Lung (tissue), 12 donors: ENCODE data around the gene TDRD7. TPM values are rescaled to one million over a fixed set of nuclear protein-coding genes. Genes with fewer than 3 reads are reported as not detected.

ENCODE experiments used
- ATAC-seq: fragments of 200-7000 bp; cut with Tn5 transposase; one replicate; pipeline ENCODE4 v1.9.1; 2020; ENCODE audit warnings: moderate number of reproducible peaks; ENCODE audit not compliant: insufficient read depth, low FRiP score
- DNase-seq, 3 donors: peaks; one replicate each; pipeline ENCODE4 v3.0.0-alpha.2; 2013 to 2017
- H3K27ac ChIP-seq, 2 donors: one replicate each; pipeline ENCODE4 v1.5.1; 2013; ENCODE audit warnings: mild to moderate bottlenecking in 2 of 2, moderate library complexity in 2 of 2, control low read depth in 1 of 2, inconsistent platforms in 1 of 2, low read depth in 1 of 2, low read length in 1 of 2
- H3K27me3 ChIP-seq, 3 donors: one replicate each; pipeline ENCODE4 v1.5.1; 2013; ENCODE audit warnings: low read length in 2 of 3; ENCODE audit not compliant: control insufficient read depth in 3 of 3, insufficient read depth in 3 of 3
- H3K36me3 ChIP-seq, 4 donors: one replicate each; pipeline ENCODE4 v1.5.1; 2013; ENCODE audit warnings: low read length in 4 of 4, mild to moderate bottlenecking in 1 of 4, moderate library complexity in 1 of 4; ENCODE audit not compliant: control insufficient read depth in 4 of 4, insufficient read depth in 4 of 4
- H3K4me1 ChIP-seq, 5 donors: one replicate each; pipeline ENCODE4 v1.5.1; 2013; ENCODE audit warnings: low read length in 5 of 5, mild to moderate bottlenecking in 2 of 5, moderate library complexity in 1 of 5; ENCODE audit not compliant: control insufficient read depth in 5 of 5, insufficient read depth in 5 of 5
- H3K4me3 ChIP-seq: one replicate; pipeline ENCODE4 v1.5.1; 2013; ENCODE audit warnings: mild to moderate bottlenecking, control low read depth, moderate library complexity
- H3K9ac ChIP-seq, 2 donors: one replicate each; pipeline ENCODE4 v1.5.1; 2013; ENCODE audit warnings: low read length in 2 of 2, control low read depth in 1 of 2; ENCODE audit not compliant: insufficient read depth in 1 of 2
- H3K9me3 ChIP-seq, 4 donors: one replicate each; pipeline ENCODE4 v1.5.1; 2013; ENCODE audit warnings: low read length in 3 of 4, mild to moderate bottlenecking in 1 of 4, moderate library complexity in 1 of 4; ENCODE audit not compliant: control insufficient read depth in 4 of 4, insufficient read depth in 3 of 4
- CTCF ChIP-seq: IDR thresholded peaks from 2 replicates; pipeline ENCODE4 v1.5.1; 2012; ENCODE audit warnings: mild to moderate bottlenecking; ENCODE audit errors: control extremely low read depth, extremely low read depth
- WGBS, 2 donors: extraction: QIAGEN DNeasy Blood & Tissue Kit; methylation state at CpG; one replicate each; pipeline ENCODE4 v1.1.7; 2013; 5-methylcytosine and 5-hydroxymethylcytosine counted together
- polyA plus RNA-seq, 2 donors: library from polyadenylated mRNA; stranded (reverse); fragments of 200-250 nt; gene quantifications; one replicate each; pipeline ENCODE4 v1.2.1, GENCODE V29; 2013
- total RNA-seq, 2 donors: library from RNA; depleted of rRNA in 1 of 2; stranded (reverse); fragments of >200 nt in 1 of 2; gene quantifications; one replicate each; pipeline ENCODE4 v1.2.1, GENCODE V29; 2014 to 2021
- donor health status: control.
- donor health status: control.
- donor health status: Bipolar disorder and iron deficiency.
- donor health status: healthy.
- donor health status: DM: yes; HTN: yes; CAD: no.

The TDRD7 gene
- total and polyA plus RNA-seq, 4 donors, result 6.8 to 13.3 (median 11.7) TPM

GRCh38 chr9:97525451-97525850, 113.6 kb downstream of the TDRD7 start:
- WGBS, 2 donors, result 73 to 82% methylated on average over 2 of the region's 2 CpGs

GRCh38 chr9:97526895-97527575, 115.1 kb downstream of the TDRD7 start:
- 92% methylated on average over 7 of the region's 7 CpGs for WGBS, 2 donors
- TF ChIP-seq CTCF, result no peak
- ATAC-seq, result no peak

More at GRCh38 chr9:97525451-97525850, 113.6 kb downstream of the TDRD7 start:
- no peak overlapping the region for H3K27ac ChIP-seq
- ATAC-seq, result no peak
- no peaks in the 10 kb centered on the region for H3K27me3 ChIP-seq
- peaks cover 0 to 3% (median 1%) of the 10 kb centered on the region in 4 donors for H3K36me3 ChIP-seq
- no peak overlapping the region for H3K9ac ChIP-seq
- H3K4me3 ChIP-seq, result no peak overlapping the region
- H3K4me1 ChIP-seq, result peaks cover 0 to 21% (median 0%) of the 10 kb centered on the region in 5 donors
- H3K9me3 ChIP-seq, result no peaks in the 10 kb centered on the region
- DNase-seq, result no peak
- no peak for TF ChIP-seq CTCF

DNA sequence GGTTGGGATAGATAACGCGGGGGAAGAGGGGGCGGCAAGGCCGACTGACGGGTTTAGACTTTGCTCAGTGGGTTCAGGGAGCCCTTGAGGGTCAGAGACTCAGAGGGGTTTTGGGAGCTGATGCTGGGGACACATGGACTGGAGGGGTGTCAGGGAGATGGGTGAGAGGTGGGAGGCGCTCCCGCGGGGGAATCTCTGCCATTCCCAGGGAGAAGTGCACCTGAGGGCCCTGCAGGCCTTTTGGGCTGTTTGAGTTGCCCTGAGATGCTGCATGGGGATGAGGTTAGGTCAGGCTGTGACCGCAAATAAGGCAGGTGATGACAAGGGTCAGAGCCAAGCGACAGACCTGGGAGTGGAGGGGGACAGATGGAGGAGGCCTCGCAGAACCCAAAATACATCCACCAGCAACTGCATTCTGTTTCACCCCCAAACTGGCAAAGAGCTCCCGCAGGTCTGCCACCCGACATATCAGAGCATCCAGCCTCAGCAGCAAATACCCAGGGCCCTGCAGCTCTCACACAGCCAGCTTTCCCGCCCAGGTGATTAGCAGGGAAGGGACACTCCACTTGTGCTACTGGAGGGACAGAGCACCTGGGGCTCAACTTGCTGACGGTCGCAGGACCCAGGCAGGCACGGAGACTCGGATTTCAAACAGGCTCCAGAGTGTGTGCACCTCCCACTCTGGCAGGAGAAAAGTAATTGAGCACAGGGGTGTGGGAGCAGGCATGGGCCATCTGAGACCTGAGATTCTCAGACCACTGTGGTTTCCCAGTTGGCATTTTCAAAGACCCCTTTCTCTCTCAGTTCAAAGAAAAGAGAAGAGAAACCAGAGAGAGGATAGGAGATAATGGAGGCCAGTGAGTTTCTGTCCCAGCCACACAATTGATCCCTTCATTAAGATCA, 116.0 kb downstream of the TDRD7 start:
- DNase-seq, result peak in 1 of 3 donors; percentile 17
- ATAC-seq, result no peak
- H3K27ac ChIP-seq, result peak overlapping the region; percentile 76 to 81

More at GRCh38 chr9:97526895-97527575, 115.1 kb downstream of the TDRD7 start:
- H3K9ac ChIP-seq, result no peak overlapping the region
- peaks cover 0 to 13% (median 0%) of the 10 kb centered on the region in 5 donors for H3K4me1 ChIP-seq
- H3K36me3 ChIP-seq, result peaks cover 0 to 3% (median 1%) of the 10 kb centered on the region in 4 donors
- H3K9me3 ChIP-seq, result no peaks in the 10 kb centered on the region
- DNase-seq, result no peak
- no peak overlapping the region for H3K4me3 ChIP-seq
- peak overlapping the region; percentile 3 to 81 for H3K27ac ChIP-seq
- no peaks in the 10 kb centered on the region for H3K27me3 ChIP-seq

More for the DNA sequence above, 116.0 kb downstream of the TDRD7 start:
- peaks cover 0 to 12% (median 0%) of the 10 kb centered on the region in 5 donors for H3K4me1 ChIP-seq
- H3K36me3 ChIP-seq, result peaks cover 0 to 3% (median 1%) of the 10 kb centered on the region in 4 donors
- no peak overlapping the region for H3K9ac ChIP-seq
- WGBS, 2 donors, result 84 to 93% methylated on average over 18 of the region's 18 CpGs
- H3K9me3 ChIP-seq, result no peaks in the 10 kb centered on the region
- no peak for TF ChIP-seq CTCF
- no peak overlapping the region for H3K4me3 ChIP-seq
- no peaks in the 10 kb centered on the region for H3K27me3 ChIP-seq
